GM10248 (cell line): Measurements from ENCODE around the gene PRKCA.

Experiments used
- CTCF ChIA-PET: fragments of 300-600 bp; sonication (Branson Sonifier 250); formaldehyde crosslinking; extraction: SDS; loops from one replicate; lab custom pipeline; 2021; ENCODE audit warnings: antibody characterized with exemption; lab: Yijun Ruan, JAX
- POLR2A ChIA-PET: fragments of 350-650 bp; sonication (Branson Sonifier 250); formaldehyde crosslinking; extraction: SDS; loops from one replicate; lab custom pipeline; 2020; ENCODE audit warnings: antibody characterized with exemption; lab: Yijun Ruan, JAX
- DNase-seq: peaks from one replicate; pipeline ENCODE4 v3.0.0; 2012; ENCODE audit errors: extremely low spot score
- TF ChIP-seq, protein P1 (sequence below): IDR thresholded peaks from 2 replicates; pipeline ENCODE4 v1.5.1; 2012; ENCODE audit warnings: mild to moderate bottlenecking, low read depth; ENCODE audit errors: extremely low read depth, missing control alignments, control extremely low read depth

Gene PRKCA

DNA sequence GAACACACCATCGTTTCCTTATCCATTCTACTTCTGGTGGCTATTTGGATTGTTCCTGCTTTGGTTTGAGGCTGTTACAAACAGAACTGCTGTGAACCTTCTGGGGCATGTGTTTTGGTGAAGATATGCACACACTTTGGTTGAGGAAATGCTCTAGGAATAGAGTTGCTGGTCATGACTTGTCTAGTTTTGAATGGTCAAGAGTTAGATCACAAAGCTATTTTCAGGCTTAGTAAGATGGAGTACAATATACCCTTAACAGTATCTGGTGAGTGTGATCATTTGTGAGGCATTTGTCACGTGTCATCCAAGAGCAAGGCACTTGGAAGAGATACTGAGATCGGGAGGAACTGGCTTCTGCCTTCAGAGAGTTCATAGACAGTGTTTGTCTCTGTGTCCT lies 485.5 kb downstream of the PRKCA start:
- POLR2A ChIA-PET, result no interaction called here
- no peak for DNase-seq
- TF ChIP-seq, protein P1, sequence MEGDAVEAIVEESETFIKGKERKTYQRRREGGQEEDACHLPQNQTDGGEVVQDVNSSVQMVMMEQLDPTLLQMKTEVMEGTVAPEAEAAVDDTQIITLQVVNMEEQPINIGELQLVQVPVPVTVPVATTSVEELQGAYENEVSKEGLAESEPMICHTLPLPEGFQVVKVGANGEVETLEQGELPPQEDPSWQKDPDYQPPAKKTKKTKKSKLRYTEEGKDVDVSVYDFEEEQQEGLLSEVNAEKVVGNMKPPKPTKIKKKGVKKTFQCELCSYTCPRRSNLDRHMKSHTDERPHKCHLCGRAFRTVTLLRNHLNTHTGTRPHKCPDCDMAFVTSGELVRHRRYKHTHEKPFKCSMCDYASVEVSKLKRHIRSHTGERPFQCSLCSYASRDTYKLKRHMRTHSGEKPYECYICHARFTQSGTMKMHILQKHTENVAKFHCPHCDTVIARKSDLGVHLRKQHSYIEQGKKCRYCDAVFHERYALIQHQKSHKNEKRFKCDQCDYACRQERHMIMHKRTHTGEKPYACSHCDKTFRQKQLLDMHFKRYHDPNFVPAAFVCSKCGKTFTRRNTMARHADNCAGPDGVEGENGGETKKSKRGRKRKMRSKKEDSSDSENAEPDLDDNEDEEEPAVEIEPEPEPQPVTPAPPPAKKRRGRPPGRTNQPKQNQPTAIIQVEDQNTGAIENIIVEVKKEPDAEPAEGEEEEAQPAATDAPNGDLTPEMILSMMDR, result no peak
- CTCF ChIA-PET, result no interaction called here

DNA sequence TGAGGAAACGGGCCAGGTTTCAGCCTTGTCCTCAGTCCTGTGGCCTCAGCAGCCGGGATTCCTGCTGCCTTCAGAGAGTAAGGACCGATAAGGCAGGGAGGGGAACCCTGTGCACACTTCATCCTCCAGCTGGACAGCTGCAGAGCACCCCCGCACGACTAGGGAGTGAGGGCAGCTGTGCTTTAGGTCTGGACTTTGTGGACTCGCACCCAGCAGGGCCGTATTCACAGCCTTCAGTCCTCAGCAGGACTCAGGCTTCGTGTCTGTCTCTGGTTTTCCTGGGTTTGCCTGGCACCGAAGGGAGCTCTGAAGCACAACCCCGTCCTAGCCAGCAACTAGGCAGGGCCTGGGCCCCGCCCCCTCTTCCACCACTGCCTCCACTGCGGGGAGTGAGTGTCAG lies 486.7 kb downstream of the PRKCA start:
- ChIA-PET POLR2A (no interaction called here), CTCF (no interaction called here)
- TF ChIP-seq, protein P1, result no peak
- no peak for DNase-seq

DNA sequence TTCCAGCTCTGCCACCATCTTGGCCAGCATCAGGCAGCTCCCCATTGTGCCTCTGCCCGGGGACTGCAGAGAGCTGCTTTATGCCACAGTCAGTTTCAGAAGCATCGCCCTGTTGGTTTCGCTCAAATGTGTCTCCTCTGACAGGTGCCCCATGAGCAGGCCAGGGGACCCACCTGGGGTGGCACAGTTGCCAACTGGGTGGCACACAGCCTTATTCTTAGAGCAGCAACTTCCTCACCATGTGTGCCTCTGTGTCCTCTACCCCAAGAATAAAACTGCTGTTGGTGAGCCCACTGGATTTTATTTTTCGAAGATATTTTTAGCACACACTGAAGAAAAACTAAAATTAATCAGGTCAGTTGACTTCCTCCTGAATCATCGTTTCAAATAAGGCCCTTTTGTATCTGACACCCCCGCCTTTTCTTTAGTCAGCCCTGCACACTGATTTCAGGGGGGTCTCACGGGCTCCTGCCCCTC lies 487.6 kb downstream of the PRKCA start:
- POLR2A ChIA-PET, result no interaction called here
- DNase-seq, result no peak
- TF ChIP-seq, protein P1, result no peak
- CTCF ChIA-PET, result no interaction called here

GRCh38 chr17:66790501-66791061 lies 488.2 kb downstream of the PRKCA start:
- no peak for DNase-seq
- POLR2A ChIA-PET, result no interaction called here
- TF ChIP-seq, protein P1, result no peak
- CTCF ChIA-PET, result interaction anchor here (2.0 kb wide), 1 partner anchor 11 kb away, joined by 8 read pairs; no protein-coding TSS in a partner anchor

GRCh38 chr17:66791347-66791746 lies 488.9 kb downstream of the PRKCA start:
- TF ChIP-seq, protein P1, result no peak
- ChIA-PET CTCF (interaction anchor here (2.0 kb wide), 1 partner anchor 11 kb away, joined by 8 read pairs; no protein-coding TSS in a partner anchor), POLR2A (no interaction called here)
- DNase-seq, result no peak

GRCh38 chr17:66793814-66794213 lies 491.4 kb downstream of the PRKCA start:
- no peak for DNase-seq
- ChIA-PET POLR2A (no interaction called here), CTCF (interaction anchor here (0.6 to 1.4 kb wide), 2 partner anchors 30 to 169 kb away, joined by 3 read pairs; no protein-coding TSS in a partner anchor)
- TF ChIP-seq, protein P1, result no peak
